GM12865 (cell line): ENCODE measurements around the gene DPPA2.

Experiments
- DNase-seq: peaks from one replicate; pipeline ENCODE4 v3.0.0; 2010; ENCODE audit warnings: low read depth
- H3K4me3 ChIP-seq: 2 replicates; pipeline ENCODE4 v1.5.1; 2011; ENCODE audit warnings: mild to moderate bottlenecking, low read depth, low read length, control low read depth
- CTCF ChIP-seq: IDR thresholded peaks from 2 replicates; pipeline ENCODE4 v1.5.1; 2011; ENCODE audit warnings: low read length, control low read depth, low read depth, inconsistent platforms; ENCODE audit not compliant: insufficient read depth; ENCODE audit errors: missing control alignments

DPPA2 gene

GRCh38 chr3:109353057-109353456 lies 36.7 kb upstream of the DPPA2 start:
- no peak for TF ChIP-seq CTCF
- no peak overlapping the region for H3K4me3 ChIP-seq
- no peak for DNase-seq

GRCh38 chr3:109351231-109351630 lies 34.9 kb upstream of the DPPA2 start:
- no peak for DNase-seq
- TF ChIP-seq CTCF: no peak
- no peak overlapping the region for H3K4me3 ChIP-seq

- no peak for DNase-seq
- H3K4me3 ChIP-seq: no peak overlapping the region
- no peak for TF ChIP-seq CTCF
Measured at GRCh38 chr3:109346770-109347295, 30.5 kb upstream of the DPPA2 start.

- no peak overlapping the region for H3K4me3 ChIP-seq
Measured at GRCh38 chr3:109346099-109346498, 29.8 kb upstream of the DPPA2 start.

GRCh38 chr3:109339714-109340648 lies 23.7 kb upstream of the DPPA2 start:
- no peak for TF ChIP-seq CTCF
- no peak overlapping the region for H3K4me3 ChIP-seq
- DNase-seq: no peak

More at GRCh38 chr3:109346099-109346498, 29.8 kb upstream of the DPPA2 start:
- TF ChIP-seq CTCF: no peak
- no peak for DNase-seq

GRCh38 chr3:109339197-109339596 lies 22.9 kb upstream of the DPPA2 start:
- TF ChIP-seq CTCF: no peak
- DNase-seq: no peak
- H3K4me3 ChIP-seq: no peak overlapping the region
